IPS-20b (cell line): ENCODE data around the gene CBARP.

Source experiments
- H3K27ac ChIP-seq: one replicate; pipeline ENCODE4 v1.5.1; 2013; ENCODE audit warnings: low read length
- H3K27me3 ChIP-seq: 2 replicates; pipeline ENCODE4 v1.6.1; 2013; ENCODE audit warnings: mild to moderate bottlenecking, low read length, inconsistent platforms; ENCODE audit not compliant: insufficient read depth
- H3K36me3 ChIP-seq: 2 replicates; pipeline ENCODE4 v1.6.1; 2013; ENCODE audit warnings: low read depth, mild to moderate bottlenecking, inconsistent platforms, low read length, moderate library complexity; ENCODE audit not compliant: insufficient read depth
- H3K4me1 ChIP-seq: 2 replicates; pipeline ENCODE4 v1.6.1; 2013; ENCODE audit warnings: mild to moderate bottlenecking, control low read depth, inconsistent platforms, low read length, moderate library complexity; ENCODE audit not compliant: insufficient read depth
- H3K4me3 ChIP-seq: 2 replicates; pipeline ENCODE4 v1.5.1; 2013; ENCODE audit warnings: mild to moderate bottlenecking, low read length, inconsistent platforms
- H3K9ac ChIP-seq: 2 replicates; pipeline ENCODE4 v1.6.1; 2013; ENCODE audit warnings: low read depth, mild to moderate bottlenecking, inconsistent platforms, low read length, moderate library complexity
- H3K9me3 ChIP-seq: 2 replicates; pipeline ENCODE4 v1.6.1; 2013; ENCODE audit warnings: mild to moderate bottlenecking, low read depth, low read length, inconsistent platforms; ENCODE audit not compliant: insufficient read depth

Gene CBARP

DNA sequence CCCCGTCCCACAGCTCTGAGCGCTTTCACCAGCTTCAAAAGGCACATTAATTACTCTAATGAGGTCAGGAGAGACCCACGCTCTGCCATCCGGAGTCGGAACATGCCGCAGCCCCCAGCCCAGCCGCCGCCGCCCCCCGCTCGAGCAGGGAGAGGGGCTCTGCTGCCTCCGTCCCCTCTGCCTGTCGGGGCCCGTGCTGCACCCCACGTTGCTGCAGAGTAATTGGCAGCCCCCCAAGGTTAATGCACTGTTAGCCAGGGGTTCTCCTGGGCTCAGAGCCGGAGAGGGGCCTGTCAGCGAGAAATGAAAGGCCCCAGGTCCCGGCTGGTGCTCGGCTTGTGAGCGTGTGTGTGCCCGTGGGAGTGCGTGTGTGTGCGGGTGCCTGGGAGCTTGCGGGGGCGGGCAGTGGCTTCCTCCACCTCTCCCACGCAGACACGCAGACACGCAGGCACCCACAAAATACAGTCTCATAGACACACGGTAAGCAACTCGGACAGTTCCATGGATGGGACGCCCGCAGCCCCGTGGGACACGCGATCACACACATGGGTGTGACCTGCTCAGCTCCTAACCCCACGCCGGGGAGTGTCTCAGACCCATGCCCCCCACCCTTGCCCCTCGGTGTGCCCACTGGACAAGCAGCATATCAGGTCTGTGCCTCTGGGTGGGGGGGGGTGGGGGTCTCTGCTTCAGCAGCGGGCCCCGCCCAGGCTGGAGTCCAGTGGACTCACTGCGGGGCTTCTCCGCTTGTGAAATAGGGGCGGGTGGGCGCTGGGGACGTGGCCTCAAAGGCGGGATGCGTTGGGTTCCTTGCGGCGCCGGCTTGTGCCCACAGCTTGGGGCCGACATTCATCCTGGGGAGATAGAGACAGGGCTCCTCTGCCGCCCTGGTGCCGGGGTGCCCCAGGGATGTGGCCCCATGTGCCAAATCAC is 43.1 kb upstream of the CBARP start:
- Histone ChIP-seq H3K9me3 (no peaks in the 10 kb centered on the region), H3K4me3 (no peak overlapping the region), H3K9ac (no peak overlapping the region), H3K27ac (no peak overlapping the region), H3K4me1 (no peaks in the 10 kb centered on the region), H3K36me3 (peaks cover 5% of the 10 kb centered on the region), H3K27me3 (peaks cover 20% of the 10 kb centered on the region)

DNA sequence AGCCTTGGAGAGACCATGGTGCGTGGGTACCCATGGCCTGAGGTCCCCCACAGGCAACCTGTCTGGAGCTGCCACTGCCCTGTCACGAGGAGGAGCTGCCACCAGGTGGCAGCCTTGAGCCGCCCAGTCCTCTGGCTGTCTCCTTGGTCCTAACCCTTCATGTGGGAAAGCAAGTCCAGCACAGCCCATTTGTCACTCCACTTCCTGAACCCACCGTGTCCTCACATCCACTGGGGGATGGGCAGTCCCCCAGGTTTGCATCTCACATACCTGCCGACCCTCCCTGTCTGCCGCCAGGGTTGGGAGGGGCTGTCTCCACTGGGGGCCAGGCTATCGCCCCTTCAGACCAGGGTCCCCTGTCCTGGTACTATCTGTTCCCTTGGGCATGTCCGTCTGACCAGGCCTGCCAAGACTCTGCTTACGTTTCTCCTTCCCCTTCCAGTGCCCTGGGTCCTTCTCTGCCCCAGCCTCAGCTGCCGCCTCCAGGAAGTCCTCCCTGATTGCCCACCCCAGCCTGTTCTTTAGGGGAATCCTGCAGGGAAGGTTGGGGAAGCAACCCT is 42.1 kb upstream of the CBARP start:
- Histone ChIP-seq H3K9ac (no peak overlapping the region), H3K27ac (no peak overlapping the region), H3K36me3 (peaks cover 6% of the 10 kb centered on the region)

DNA sequence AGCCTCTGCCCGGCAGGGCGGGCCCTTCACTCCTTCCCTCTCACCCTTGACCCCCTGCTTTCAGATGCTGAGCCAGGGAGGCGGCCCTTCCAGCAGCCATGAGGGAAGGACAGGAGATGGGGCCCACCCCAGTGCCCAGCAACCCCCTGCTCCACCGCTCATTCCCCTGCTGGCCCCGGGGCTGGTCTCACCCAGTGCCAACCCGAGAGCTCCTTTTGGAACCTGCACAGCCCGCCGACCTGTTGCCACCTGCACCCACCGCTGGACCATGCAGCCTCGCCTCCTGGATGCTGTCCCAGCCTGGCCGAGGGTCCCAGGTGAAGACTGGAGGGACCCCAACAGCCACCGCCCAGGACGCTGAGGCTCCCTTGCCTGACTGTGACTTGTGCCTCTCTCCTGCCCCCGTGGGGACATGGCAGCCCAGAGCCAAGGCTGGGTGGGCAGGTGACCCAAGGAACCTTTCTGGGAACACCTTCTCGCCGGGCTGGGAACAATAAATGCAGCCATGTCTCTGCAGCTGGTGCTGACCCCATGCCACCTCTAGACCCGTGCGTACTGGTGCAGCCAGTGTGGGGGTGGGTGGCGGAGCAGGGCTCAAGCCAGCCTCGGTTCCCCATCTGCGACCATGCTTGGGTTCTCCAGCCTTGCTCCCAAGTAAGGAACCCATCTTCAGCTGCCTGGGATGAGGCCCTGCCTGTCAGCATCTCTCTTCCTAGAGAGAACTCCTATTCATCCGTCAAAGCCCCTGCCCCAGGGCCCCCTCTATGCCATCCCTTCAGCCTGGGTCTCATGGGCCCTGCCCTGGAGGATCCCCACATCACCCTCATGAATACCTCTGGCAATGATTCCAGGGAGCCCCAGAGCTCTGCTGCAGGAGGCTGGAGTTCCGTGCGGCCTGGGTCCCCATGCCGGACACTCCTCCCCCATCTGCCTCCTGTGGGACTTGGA is 41.2 kb upstream of the CBARP start:
- peaks cover 5% of the 10 kb centered on the region; the same call in 1 of the 2 replicates for H3K27me3 ChIP-seq
- no peaks in the 10 kb centered on the region for H3K4me1 ChIP-seq
- H3K9ac ChIP-seq: no peak overlapping the region
- no peak overlapping the region for H3K4me3 ChIP-seq
- peaks cover 14% of the 10 kb centered on the region for H3K36me3 ChIP-seq
- H3K9me3 ChIP-seq: no peaks in the 10 kb centered on the region
- no peak overlapping the region for H3K27ac ChIP-seq

More for the DNA sequence above, 42.1 kb upstream of the CBARP start:
- Histone ChIP-seq H3K27me3 (peaks cover 13% of the 10 kb centered on the region), H3K4me3 (no peak overlapping the region), H3K4me1 (no peaks in the 10 kb centered on the region), H3K9me3 (no peaks in the 10 kb centered on the region)

DNA sequence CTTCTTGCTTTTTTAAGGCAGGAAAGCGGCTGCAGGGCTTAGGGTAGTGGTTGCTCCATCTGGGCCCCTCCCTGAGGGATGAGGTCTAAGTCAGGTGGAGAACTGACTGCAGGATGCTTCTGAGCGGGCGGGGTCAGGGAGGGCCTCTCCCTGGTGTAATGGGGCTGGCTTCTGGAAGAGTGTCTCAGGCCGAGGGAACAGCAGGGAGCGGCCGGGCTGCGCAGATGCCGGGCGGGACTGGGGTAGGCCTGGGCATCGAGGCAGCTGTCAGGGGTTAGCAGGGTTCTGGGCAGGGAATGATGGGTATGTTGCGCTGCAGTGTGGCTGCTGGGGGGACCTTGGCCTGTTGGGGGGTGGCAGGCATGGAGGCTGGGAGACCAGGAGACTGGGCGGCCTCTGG is 40.3 kb upstream of the CBARP start:
- Histone ChIP-seq H3K36me3 (peaks cover 23% of the 10 kb centered on the region), H3K9me3 (no peaks in the 10 kb centered on the region), H3K4me3 (no peak overlapping the region), H3K27me3 (no peaks in the 10 kb centered on the region), H3K4me1 (peaks cover 5% of the 10 kb centered on the region), H3K9ac (no peak overlapping the region), H3K27ac (no peak overlapping the region)

DNA sequence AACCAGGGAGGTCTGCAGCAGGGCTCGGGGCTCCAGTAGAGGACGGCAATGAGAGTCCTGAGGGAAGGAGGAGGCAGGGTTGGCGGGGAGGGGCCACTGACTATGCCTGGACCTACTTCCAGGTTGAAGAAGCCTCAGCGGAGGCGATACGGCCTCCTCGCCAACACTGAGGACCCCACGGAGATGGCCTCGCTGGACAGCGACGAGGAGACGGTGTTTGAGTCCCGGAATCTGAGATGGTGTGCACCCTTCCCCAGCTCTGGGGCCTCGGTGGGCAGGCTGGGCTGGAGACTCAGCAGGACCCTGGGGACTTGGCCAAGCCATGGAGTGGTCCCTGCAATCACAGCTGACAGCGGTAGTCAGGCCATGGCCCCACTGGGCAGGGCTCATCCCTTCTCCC is 39.3 kb upstream of the CBARP start:
- Histone ChIP-seq H3K9ac (no peak overlapping the region), H3K36me3 (peaks cover 34% of the 10 kb centered on the region), H3K27me3 (no peaks in the 10 kb centered on the region), H3K4me1 (peaks cover 5% of the 10 kb centered on the region), H3K4me3 (no peak overlapping the region), H3K27ac (no peak overlapping the region), H3K9me3 (no peaks in the 10 kb centered on the region)

DNA sequence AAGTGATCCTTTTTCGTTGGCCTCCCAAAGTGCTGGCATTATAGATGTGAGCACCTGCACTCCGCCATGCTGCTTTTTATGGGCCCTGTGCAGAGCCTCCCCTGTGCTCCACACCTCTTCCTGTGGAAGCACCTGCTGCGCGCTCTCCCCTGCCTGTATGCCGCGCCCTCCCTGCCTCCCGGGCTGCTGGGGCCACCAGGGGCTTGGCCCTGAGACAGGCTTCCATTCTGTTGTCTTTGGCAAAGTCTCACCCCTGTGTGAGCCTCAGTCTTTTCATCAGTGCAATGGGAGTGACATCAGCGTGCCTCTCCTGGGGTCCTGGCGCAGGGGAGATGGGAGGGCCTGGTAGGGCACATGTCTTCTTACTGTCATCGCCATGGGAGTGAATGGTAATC is 38.8 kb upstream of the CBARP start:
- Histone ChIP-seq H3K27me3 (no peaks in the 10 kb centered on the region), H3K36me3 (peaks cover 38% of the 10 kb centered on the region), H3K27ac (no peak overlapping the region), H3K4me3 (peak overlapping the region; percentile 88), H3K9ac (peak overlapping the region; percentile 93; the same call in 1 of the 2 replicates), H3K9me3 (no peaks in the 10 kb centered on the region), H3K4me1 (peaks cover 5% of the 10 kb centered on the region)

DNA sequence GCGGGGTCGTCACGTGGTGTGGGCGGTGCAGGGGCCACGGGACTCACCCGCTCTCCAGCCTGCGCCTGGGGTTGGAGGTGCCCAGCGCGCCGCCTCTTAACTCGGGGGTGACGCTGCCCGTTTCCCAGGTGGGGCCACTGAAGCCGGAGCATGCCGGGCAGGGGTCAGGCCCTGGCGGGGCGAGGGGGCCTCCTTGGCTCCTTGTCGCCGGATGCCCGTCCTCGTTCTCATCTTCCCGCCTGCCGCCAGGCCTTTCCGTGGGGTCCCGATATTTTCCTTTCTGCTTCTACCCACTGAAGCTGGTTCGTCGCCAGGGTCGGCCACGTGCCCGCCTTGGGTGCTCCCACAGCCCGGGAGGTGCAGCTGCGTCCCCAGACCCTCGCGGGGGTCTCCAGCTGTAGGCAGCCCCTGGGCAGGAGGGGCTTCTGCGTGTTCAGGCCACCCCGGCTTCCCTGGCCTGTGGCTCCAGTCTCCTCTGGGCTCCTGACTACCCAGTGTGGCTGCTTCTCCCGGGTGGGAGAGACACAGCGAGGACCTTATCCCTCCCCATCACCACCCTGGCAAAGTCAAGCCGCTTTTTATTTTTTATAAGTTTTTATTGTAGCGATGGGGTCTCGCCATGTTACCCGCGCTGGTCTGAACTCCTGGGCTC is 38.3 kb upstream of the CBARP start:
- Histone ChIP-seq H3K36me3 (peaks cover 43% of the 10 kb centered on the region), H3K27me3 (no peaks in the 10 kb centered on the region), H3K9me3 (no peaks in the 10 kb centered on the region), H3K4me3 (peak overlapping the region; percentile 88), H3K4me1 (peaks cover 5% of the 10 kb centered on the region), H3K27ac (peak overlapping the region; percentile 78), H3K9ac (peak overlapping the region; percentile 93)

DNA sequence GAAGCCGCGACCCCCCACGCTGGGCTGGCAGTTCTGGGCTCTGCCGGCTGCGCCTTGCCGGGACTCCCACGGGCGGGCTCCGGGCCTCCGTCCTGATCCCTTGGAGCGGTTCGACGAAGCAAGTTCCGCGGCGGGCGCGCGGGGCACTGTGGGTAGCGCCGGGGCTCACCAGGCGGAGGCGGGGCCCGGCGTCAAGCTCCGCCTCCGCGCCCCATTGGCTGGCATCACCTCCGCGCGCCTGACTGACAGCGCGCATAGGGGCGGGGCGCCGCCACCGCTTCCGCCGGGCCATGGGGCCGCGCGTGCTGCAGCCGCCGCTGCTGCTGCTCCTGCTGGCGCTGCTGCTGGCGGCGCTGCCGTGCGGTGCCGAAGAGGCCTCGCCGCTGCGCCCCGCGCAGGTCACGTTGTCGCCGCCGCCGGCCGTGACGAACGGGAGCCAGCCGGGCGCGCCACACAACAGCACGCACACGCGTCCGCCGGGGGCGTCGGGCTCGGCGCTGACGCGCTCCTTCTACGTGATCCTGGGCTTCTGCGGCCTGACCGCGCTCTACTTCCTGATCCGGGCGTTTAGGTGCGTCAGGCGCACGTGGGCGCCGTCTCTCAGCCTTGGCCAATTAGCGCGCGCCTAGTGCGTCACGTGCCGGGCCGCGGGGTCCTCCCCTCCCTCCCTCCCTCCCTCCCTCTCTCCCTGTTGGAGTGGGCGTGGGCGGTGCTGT is 37.6 kb upstream of the CBARP start, which contains the start of gene FAM174C:
Gene FAM174C (plus strand): TSS at position 271 of the 716 bp plus-strand sequence. CDS start 20 bp downstream, at position 291.
- Histone ChIP-seq H3K4me1 (peaks cover 5% of the 10 kb centered on the region), H3K4me3 (peak within 1 kb of the TSS; percentile 88), H3K9me3 (no peaks in the 10 kb centered on the region), H3K36me3 (peaks cover 50% of the 10 kb centered on the region), H3K9ac (peak within 1 kb of the TSS; percentile 93), H3K27me3 (no peaks in the 10 kb centered on the region), H3K27ac (peak within 1 kb of the TSS; percentile 90)

DNA sequence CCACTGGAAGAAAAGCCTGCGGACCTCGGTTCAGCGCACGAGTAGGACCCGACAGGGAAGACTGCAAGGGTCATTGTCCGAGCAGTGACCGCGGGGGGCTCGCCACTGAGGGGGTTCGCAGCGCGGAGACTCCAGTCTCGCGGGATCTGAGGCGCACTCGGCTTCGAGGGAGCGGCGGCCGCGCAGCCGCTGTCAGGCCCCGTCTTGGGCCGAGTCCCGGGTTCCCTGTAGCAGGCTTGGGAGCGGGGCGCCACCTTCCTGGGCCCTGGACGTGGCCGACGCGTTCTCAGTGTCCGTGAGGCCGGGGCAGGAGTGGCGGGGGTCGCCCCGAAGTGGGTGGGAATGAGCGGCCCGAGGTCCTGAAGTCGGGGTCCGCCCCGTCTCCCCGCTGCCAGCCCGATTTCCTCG is 37.1 kb upstream of the CBARP start:
- Histone ChIP-seq H3K9ac (peak overlapping the region; percentile 88), H3K27me3 (no peaks in the 10 kb centered on the region), H3K27ac (peak overlapping the region; percentile 90), H3K4me1 (peaks cover 5% of the 10 kb centered on the region), H3K9me3 (no peaks in the 10 kb centered on the region), H3K4me3 (peak overlapping the region; percentile 63; the same call in 1 of the 2 replicates), H3K36me3 (peaks cover 53% of the 10 kb centered on the region)

DNA sequence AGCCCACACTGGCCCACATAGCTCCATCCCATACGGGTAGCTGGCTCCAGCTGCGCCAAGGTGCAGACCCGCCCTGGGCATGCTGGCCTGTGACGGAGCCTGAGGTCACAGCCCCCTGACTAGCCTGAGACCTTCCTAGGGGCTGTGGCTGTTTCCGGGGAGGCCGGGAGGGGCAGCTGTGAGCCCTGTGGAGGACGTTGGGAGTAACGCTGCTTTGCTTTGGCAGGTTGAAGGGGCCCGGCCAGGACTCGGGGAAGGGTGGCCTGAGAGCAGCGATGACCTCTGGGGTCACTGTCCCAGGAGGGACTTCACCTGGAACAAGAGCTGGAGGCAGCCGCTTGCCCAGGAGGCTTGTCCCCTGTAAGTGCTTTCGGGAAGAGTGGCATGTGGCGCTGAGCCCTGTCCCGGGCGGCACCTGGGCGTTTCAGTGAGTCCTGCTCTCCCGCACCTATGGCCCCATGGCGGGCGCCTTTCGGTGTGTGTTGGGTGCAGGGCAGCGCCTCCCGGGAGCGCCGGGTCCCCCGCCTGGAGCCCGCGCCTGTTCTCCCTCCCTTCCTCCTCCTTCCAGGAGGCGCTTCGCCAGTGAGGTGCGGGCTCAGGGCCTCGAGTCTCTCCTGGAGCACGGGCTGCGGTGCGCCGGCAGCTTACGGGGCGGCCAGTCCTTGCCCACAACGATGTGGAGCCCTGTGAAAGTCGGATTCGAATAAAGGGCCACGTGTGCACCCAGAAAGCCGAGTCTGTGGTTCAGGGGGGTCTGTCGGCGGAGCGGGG is 36.5 kb upstream of the CBARP start:
- Histone ChIP-seq H3K27me3 (no peaks in the 10 kb centered on the region), H3K4me1 (peaks cover 5% of the 10 kb centered on the region), H3K9ac (peak overlapping the region; percentile 88), H3K36me3 (peaks cover 53% of the 10 kb centered on the region), H3K4me3 (peak overlapping the region; percentile 63; the same call in 1 of the 2 replicates), H3K9me3 (no peaks in the 10 kb centered on the region), H3K27ac (peak overlapping the region; percentile 90)
